Measurements from ENCODE around the gene NRDE2.
A peak's percentile ranks its signal among the peaks of the same experiment; 100 is the strongest.

NRDE2 gene, protein sequence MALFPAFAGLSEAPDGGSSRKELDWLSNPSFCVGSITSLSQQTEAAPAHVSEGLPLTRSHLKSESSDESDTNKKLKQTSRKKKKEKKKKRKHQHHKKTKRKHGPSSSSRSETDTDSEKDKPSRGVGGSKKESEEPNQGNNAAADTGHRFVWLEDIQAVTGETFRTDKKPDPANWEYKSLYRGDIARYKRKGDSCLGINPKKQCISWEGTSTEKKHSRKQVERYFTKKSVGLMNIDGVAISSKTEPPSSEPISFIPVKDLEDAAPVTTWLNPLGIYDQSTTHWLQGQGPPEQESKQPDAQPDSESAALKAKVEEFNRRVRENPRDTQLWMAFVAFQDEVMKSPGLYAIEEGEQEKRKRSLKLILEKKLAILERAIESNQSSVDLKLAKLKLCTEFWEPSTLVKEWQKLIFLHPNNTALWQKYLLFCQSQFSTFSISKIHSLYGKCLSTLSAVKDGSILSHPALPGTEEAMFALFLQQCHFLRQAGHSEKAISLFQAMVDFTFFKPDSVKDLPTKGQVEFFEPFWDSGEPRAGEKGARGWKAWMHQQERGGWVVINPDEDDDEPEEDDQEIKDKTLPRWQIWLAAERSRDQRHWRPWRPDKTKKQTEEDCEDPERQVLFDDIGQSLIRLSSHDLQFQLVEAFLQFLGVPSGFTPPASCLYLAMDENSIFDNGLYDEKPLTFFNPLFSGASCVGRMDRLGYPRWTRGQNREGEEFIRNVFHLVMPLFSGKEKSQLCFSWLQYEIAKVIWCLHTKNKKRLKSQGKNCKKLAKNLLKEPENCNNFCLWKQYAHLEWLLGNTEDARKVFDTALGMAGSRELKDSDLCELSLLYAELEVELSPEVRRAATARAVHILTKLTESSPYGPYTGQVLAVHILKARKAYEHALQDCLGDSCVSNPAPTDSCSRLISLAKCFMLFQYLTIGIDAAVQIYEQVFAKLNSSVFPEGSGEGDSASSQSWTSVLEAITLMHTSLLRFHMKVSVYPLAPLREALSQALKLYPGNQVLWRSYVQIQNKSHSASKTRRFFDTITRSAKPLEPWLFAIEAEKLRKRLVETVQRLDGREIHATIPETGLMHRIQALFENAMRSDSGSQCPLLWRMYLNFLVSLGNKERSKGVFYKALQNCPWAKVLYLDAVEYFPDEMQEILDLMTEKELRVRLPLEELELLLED

DNA sequence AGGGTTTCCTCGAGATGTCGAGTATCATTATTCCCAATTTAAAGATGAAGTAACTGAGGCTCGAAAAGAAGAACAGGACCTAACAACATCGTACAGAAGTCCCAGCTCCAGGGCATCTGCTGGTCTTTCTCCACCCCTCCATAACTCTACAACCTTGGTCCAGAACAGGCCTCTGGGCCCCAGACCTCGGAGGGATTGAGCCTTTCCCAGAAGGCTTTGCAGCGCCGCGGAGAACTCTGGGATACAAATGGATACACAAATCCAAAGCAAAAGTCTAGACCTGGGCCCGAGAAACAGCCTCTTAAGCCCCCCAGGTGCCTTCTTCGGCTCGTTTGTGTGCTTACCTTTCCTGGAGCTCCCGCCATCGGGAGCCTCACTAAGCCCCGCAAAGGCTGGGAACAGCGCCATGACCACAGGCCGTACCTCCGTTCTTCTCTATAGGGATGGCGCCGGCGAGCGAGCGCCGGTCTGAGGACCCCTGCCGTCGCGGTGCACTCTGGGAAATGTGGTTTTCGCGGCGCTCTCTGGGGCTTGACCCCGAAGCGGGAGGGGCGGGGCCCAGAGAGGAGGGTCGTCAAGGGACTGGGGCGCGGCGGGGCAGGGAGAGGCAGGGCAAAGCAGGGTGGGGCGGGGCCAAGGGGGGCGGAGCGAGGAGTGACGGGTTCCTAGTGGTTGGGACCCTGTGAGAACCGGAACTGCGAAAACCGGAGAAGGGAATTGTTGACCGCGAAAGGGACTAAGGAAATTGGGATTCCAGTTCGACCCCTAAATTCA is at the start of gene NRDE2:
TSS of gene NRDE2 (minus strand) at position 445 of the 774 bp plus-strand sequence. CDS start at position 408, 37 bp downstream.
- peak; percentile 90 to 95 for DNase-seq (ENCODE audit: low read depth in 2 of 2)

GRCh38 chr14:90381011-90381786 is 49.5 kb upstream of the NRDE2 start:
- no peak for DNase-seq (ENCODE audit: low read depth in 2 of 2)

DNA sequence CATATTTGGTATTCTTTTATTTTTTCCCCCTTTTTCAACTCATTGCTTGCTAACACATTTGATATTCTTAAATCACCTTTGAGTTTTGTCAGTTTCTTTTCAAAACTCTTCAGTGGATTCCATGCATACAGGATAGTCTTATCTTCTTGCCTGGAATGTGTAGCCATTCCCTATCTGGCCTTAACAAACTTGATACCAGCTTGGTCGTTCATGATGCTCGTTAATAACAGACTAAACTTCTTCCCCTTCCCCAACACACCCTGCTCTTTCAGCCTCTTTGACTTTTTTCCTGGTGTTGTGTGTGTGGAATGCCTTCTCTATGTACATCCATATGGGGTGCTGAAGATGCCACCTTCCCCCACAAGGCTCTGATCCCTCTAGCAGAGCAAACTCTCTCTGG is 47.4 kb upstream of the NRDE2 start:
- no peak for DNase-seq (ENCODE audit: low read depth in 2 of 2)

- no peak for DNase-seq (ENCODE audit: low read depth in 2 of 2)
These were observed 46.5 kb upstream of the NRDE2 start for GRCh38 chr14:90378249-90378648.

- DNase-seq (ENCODE audit: low read depth in 2 of 2) = no peak
These were observed 44.2 kb upstream of the NRDE2 start for GRCh38 chr14:90375934-90376333.

DNA sequence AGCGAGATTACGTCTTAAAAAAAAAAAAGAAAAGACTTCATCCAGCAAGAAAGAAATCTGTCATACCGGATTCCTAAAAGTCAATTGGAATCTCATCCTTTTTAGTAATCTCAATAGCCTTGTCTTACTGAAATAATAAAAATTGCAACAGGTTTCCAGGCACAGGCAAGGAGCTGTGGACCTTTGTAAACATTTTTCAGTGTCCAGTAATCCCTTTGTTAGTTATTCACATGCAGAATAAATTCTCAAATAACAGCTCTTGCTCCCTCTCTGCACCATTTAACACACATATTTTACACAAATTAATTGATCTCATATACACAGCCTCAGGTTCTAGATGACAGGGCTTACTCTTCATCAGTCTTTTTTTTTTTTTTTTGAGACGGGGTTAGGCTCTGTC is 43.1 kb upstream of the NRDE2 start:
- no peak for DNase-seq (ENCODE audit: low read depth in 2 of 2)

DNA sequence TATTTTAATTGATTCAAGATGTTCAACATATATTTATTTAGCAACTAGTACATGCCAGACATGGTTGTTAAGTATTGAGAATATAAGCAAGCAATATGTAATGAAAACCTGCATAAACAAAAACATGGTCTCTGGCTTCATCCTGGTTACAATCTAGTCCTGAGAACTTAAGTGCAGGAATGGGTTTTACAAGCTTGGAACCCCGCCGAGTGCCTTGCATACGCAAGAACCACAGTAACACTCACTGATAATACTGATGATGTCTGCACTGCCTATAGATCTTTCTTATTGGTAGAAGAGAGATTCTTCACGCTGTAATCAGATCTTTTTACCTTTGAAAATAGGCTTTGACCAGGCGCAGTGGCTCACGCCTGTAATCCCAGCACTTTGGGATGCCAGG is 42.1 kb upstream of the NRDE2 start:
- DNase-seq (ENCODE audit: low read depth in 2 of 2) = no peak

GRCh38 chr14:90368946-90369721 is 37.4 kb upstream of the NRDE2 start:
- DNase-seq (ENCODE audit: low read depth in 2 of 2) = no peak

- DNase-seq (ENCODE audit: low read depth in 2 of 2) = no peak
These were observed 30.8 kb upstream of the NRDE2 start for GRCh38 chr14:90362558-90362896.

- no peak for DNase-seq (ENCODE audit: low read depth in 2 of 2)
These were observed 30.3 kb upstream of the NRDE2 start for GRCh38 chr14:90361865-90362557.

DNA sequence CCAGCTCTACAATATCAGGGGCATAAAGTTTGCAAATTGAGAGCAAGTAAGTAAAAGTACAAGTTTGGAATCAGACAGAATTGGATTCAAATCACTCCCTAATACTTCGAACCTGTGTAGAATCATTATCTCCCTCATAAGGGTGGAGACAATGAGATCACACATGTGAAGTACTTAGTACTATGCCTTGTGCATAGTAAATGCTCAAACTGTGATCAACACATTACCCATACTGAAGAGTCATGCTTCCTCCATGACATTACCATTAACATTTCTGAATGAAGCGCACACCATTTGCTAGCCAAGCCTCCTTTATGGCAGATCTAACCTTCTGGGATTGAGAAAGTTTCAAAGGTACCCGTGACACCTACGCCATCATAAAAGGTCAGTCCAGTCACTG is 26.6 kb upstream of the NRDE2 start:
- DNase-seq (ENCODE audit: low read depth in 2 of 2) = no peak

DNA sequence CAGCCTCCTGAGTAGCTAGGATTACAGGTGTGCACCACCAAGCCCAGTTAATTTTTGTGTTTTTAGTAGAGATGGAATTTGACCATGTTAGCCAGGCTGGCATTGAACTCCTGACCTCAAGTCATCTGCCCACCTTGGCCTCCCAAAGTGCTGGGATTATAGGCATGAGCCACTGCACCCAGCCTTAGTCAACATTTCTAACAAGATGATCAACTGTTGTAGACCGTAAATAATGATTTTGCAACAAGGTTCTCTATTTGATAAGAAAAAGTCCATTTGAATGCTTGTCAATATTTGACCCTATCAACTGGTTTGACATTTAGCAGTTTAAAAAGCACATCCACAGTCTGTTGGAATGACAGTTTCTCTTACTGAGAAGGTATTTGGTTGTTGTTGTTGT is 25.2 kb upstream of the NRDE2 start:
- no peak for DNase-seq (ENCODE audit: low read depth in 2 of 2)

- no peak for DNase-seq (ENCODE audit: low read depth in 2 of 2)
These were observed 24.1 kb upstream of the NRDE2 start for GRCh38 chr14:90355540-90356518.

DNA sequence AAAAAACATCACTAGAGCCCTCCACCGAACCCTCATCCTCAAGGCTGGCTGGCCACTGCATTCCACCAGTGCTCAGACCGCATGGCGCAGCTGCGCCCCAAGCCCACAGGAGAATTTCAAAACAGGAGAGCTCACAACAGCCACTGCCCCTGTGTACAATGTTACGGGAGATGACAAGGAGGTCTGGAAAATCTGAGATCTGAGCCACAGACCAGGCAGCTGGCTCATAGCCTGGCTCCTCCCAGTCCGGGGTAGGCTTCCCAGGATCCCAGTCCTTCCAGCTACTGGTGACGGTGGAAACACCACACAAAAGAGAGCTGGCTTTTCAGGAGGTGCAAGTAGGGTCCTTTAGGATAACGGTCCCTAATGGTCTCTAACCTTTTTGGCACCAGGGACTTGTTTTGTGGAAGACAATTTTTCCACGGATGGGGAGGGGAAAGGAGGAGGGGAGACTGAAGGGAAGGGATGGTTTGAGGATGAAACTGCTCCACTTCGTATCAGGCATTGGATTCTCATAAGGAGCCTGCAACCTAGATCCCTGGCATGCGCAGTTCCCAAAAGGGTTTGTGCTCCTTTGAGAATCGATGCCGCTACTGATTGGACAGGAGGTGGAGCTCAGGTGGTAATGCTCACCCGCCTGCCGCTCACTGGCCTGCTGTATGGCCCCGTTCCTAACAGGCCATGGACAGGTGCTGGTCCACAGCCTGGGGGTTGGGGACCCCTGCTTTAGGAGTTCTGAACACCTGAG is 23.0 kb upstream of the NRDE2 start:
- DNase-seq (ENCODE audit: low read depth in 2 of 2) = no peak

DNA sequence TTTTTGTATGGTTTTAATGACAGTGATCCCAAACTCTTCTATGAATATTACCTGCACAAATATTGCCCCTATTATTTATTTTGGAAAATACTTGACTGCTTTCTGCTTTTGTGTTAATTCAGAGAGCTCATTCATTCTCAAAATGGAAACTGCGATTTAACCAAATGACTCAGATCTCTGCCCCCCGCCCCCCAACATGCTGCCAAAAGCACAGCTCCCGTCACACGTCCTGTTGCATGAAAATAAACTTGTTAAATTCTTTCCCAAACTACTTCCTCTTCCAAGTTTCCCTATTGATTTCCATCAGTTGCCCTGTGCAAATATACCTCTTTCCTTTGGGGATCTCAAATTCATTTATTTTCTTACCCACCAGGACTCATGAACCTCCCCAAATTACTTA is 18.0 kb upstream of the NRDE2 start:
- no peak for DNase-seq (ENCODE audit: low read depth in 2 of 2)

GRCh38 chr14:90348270-90348669 is 16.5 kb upstream of the NRDE2 start:
- DNase-seq (ENCODE audit: low read depth in 2 of 2) = no peak

DNA sequence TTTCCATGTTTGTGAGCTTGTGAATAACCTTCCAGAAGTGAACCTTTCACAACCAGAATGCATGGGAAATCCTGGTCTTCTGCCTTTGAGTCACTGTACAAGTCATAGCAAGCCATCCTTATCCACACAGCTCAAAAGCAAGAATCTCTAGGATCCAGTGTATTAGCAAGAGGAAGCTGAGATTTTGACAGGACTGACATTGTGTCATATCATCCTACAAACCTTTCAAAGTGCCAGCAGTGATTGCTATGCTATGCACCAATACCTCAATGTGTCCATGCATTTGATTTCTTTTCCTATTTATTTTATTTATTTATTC is 13.5 kb upstream of the NRDE2 start:
- no peak for DNase-seq (ENCODE audit: low read depth in 2 of 2)

All from stimulated activated CD8-positive, alpha-beta memory T cell treated with anti-CD3 and anti-CD28 coated beads, Interleukin-15, amount 100 ng/mL, for 4 hours (primary cell).